GM19193 (cell line): ENCODE measurements around the gene LRG1.

Experiments
- POLR2A ChIP-seq: IDR thresholded peaks from 4 replicates; pipeline ENCODE4 v1.6.1; 2011; ENCODE audit not compliant: insufficient read depth, insufficient read length; ENCODE audit errors: extremely low read depth

LRG1 gene

GRCh38 chr19:4500841-4501591 is 38.8 kb downstream of the LRG1 start:
- TF ChIP-seq POLR2A: no peak

- TF ChIP-seq POLR2A: no peak
These were observed 40.0 kb downstream of the LRG1 start for GRCh38 chr19:4499855-4500254.

GRCh38 chr19:4499318-4499717 is 40.5 kb downstream of the LRG1 start:
- no peak for TF ChIP-seq POLR2A

GRCh38 chr19:4498694-4499093 is 41.1 kb downstream of the LRG1 start:
- no peak for TF ChIP-seq POLR2A

- no peak for TF ChIP-seq POLR2A
These were observed 42.0 kb downstream of the LRG1 start for GRCh38 chr19:4497770-4498389.

- TF ChIP-seq POLR2A: no peak
These were observed 43.5 kb downstream of the LRG1 start for GRCh38 chr19:4496304-4496703.

GRCh38 chr19:4495471-4495870 is 44.4 kb downstream of the LRG1 start:
- TF ChIP-seq POLR2A: no peak

DNA sequence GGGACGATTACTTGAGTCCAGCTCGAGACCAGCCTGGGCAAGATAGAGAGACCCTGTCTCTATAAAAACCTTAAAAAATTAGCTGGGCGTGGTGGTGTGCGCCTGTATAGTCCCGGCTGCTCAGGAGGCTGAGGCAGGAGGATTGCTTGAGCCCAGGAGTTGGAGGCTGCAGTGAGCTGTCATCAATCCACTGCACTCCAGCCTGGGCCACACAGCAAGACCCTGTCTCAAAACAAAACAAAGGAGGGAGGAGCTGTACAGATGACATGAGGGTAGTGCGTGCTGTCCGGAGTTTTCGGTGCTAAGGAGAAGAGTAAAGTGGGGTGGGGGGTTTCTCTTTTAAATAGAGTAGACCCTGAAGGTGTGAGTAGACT is 45.2 kb downstream of the LRG1 start:
- TF ChIP-seq POLR2A: no peak

DNA sequence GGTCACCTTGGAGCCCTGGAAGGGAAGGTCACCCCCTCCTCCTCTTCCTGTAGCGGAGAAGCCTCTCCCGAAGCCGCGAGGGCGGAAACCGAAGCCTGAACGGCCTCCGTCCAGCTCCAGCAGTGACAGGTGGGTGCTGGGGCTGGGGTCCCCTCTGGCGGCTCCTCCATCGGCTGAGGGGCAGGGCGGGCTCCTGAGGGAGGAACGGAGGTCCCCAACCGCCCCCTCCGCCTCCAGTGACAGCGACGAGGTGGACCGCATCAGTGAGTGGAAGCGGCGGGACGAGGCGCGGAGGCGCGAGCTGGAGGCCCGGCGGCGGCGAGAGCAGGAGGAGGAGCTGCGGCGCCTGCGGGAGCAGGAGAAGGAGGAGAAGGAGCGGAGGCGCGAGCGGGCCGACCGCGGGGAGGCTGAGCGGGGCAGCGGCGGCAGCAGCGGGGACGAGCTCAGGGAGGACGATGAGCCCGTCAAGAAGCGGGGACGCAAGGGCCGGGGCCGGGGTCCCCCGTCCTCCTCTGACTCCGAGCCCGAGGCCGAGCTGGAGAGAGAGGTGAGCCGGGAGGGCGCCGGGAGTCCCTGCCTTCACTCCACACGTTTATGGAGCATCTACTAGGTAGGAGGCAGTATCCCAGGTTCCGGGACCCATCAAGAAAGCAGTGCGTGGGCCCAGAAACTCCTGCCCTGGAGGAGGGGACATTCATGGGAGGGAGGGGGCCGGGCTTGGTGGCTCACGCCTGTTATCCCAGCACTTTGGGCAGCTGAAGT is 45.7 kb downstream of the LRG1 start:
- TF ChIP-seq POLR2A: no peak

GRCh38 chr19:4493104-4493928 is 46.5 kb downstream of the LRG1 start:
- TF ChIP-seq POLR2A: no peak

GRCh38 chr19:4492337-4493103 is 47.3 kb downstream of the LRG1 start:
- no peak for TF ChIP-seq POLR2A

GRCh38 chr19:4491446-4491845 is 48.4 kb downstream of the LRG1 start:
- TF ChIP-seq POLR2A: no peak

DNA sequence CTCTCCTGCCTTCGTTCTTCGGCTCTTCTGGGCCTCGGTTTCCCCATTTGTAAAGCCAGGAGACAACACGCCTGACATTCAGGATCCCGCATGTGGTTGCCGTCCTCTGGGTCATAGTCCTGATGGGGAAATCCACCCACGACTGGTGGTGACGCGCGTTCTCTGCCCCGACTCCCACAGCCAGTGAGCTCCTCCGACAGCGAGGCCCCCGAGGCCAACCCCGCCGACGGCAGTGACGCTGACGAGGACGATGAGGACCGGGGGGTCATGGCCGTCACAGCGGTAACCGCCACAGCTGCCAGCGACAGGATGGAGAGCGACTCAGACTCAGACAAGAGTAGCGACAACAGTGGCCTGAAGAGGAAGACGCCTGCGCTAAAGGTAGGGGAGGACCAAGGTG is 51.3 kb downstream of the LRG1 start:
- no peak for TF ChIP-seq POLR2A

- TF ChIP-seq POLR2A: no peak
These were observed 52.3 kb downstream of the LRG1 start for GRCh38 chr19:4487572-4487971.
